H9 (cell line): ENCODE data around the gene LIMS2. TPM values are rescaled to one million over a fixed set of nuclear protein-coding genes. Genes with fewer than 3 reads are reported as not detected.

Experiments
- DNase-seq: peaks from one replicate; pipeline ENCODE4 v3.0.0-alpha.2; 2017
- H2AFZ ChIP-seq: one replicate; pipeline ENCODE4 v1.6.1; 2013; ENCODE audit warnings: mild to moderate bottlenecking, low read length, control low read depth, moderate library complexity
- H2AK5ac ChIP-seq: 2 replicates; pipeline ENCODE4 v1.6.1; 2013; ENCODE audit warnings: low read length, control low read depth, mixed read lengths; ENCODE audit not compliant: insufficient read length
- H2BK120ac ChIP-seq: one replicate; pipeline ENCODE4 v1.6.1; 2013; ENCODE audit warnings: low read depth, mild to moderate bottlenecking, low read length, control low read depth, inconsistent platforms; ENCODE audit not compliant: poor library complexity, severe bottlenecking
- H2BK12ac ChIP-seq: 2 replicates; pipeline ENCODE4 v1.6.1; 2013; ENCODE audit warnings: low read length, control low read depth, mixed read lengths, low read depth; ENCODE audit not compliant: insufficient read length
- H2BK15ac ChIP-seq: 2 replicates; pipeline ENCODE4 v1.6.1; 2013; ENCODE audit warnings: low read depth, low read length, control low read depth
- H2BK20ac ChIP-seq: one replicate; pipeline ENCODE4 v1.6.1; 2013; ENCODE audit warnings: low read depth, mild to moderate bottlenecking, low read length, control low read depth, inconsistent platforms; ENCODE audit not compliant: poor library complexity, severe bottlenecking
- H2BK5ac ChIP-seq: 2 replicates; pipeline ENCODE4 v1.6.1; 2013; ENCODE audit warnings: low read length, control low read depth, mixed read lengths; ENCODE audit not compliant: insufficient read length
- H3K14ac ChIP-seq: 2 replicates; pipeline ENCODE4 v1.6.1; 2013; ENCODE audit warnings: low read length, control low read depth; ENCODE audit not compliant: insufficient read depth
- H3K18ac ChIP-seq: 2 replicates; pipeline ENCODE4 v1.6.1; 2013; ENCODE audit warnings: low read depth, mild to moderate bottlenecking, mixed read lengths, low read length, control low read depth; ENCODE audit not compliant: insufficient read length
- H3K23ac ChIP-seq: 2 replicates; pipeline ENCODE4 v1.6.1; 2013; ENCODE audit warnings: low read length, control low read depth, mixed read lengths, low read depth; ENCODE audit not compliant: insufficient read length
- H3K23me2 ChIP-seq: 2 replicates; pipeline ENCODE4 v1.6.1; 2013; ENCODE audit warnings: low read depth, mild to moderate bottlenecking, mixed read lengths, low read length, control low read depth; ENCODE audit not compliant: insufficient read length, poor library complexity, severe bottlenecking
- H3K27ac ChIP-seq: 2 replicates; pipeline ENCODE4 v1.5.1; 2013; ENCODE audit warnings: low read length, control low read depth, mixed read lengths, low read depth; ENCODE audit not compliant: insufficient read length
- H3K27me3 ChIP-seq: 2 replicates; pipeline ENCODE4 v1.6.1; 2013; ENCODE audit warnings: low read length, control low read depth, inconsistent platforms; ENCODE audit not compliant: insufficient read depth
- H3K4ac ChIP-seq: 2 replicates; pipeline ENCODE4 v1.6.1; 2013; ENCODE audit warnings: low read depth, mild to moderate bottlenecking, control low read depth, inconsistent platforms, low read length, moderate library complexity
- H3K4me1 ChIP-seq: 2 replicates; pipeline ENCODE4 v1.6.1; 2013; ENCODE audit warnings: low read length, control low read depth, inconsistent platforms; ENCODE audit not compliant: insufficient read depth
- H3K4me2 ChIP-seq: 2 replicates; pipeline ENCODE4 v1.6.1; 2013; ENCODE audit warnings: low read length, control low read depth, mixed read lengths; ENCODE audit not compliant: insufficient read length, insufficient read depth
- H3K56ac ChIP-seq: 2 replicates; pipeline ENCODE4 v1.6.1; 2013; ENCODE audit warnings: low read depth, mild to moderate bottlenecking, mixed read lengths, low read length, control low read depth; ENCODE audit not compliant: insufficient read length
- H3K79me1 ChIP-seq: 2 replicates; pipeline ENCODE4 v1.6.1; 2013; ENCODE audit warnings: low read depth, mild to moderate bottlenecking, moderate library complexity, low read length, control low read depth, inconsistent platforms; ENCODE audit not compliant: insufficient read depth, poor library complexity, severe bottlenecking
- H3K79me2 ChIP-seq: 2 replicates; pipeline ENCODE4 v1.6.1; 2013; ENCODE audit warnings: low read length, control low read depth, inconsistent platforms; ENCODE audit not compliant: insufficient read depth
- H3K9ac ChIP-seq: 2 replicates; pipeline ENCODE4 v1.6.1; 2013; ENCODE audit warnings: low read length, control low read depth, mixed read lengths; ENCODE audit not compliant: insufficient read length; ENCODE audit errors: extremely low read depth
- H3K9me3 ChIP-seq: one replicate; pipeline ENCODE4 v1.6.1; 2013; ENCODE audit warnings: low read depth, low read length, inconsistent platforms; ENCODE audit not compliant: control insufficient read depth
- H3T11ph ChIP-seq: one replicate; pipeline ENCODE4 v1.6.1; 2013; ENCODE audit warnings: mild to moderate bottlenecking, low read length, control low read depth, inconsistent platforms
- H4K20me1 ChIP-seq: one replicate; pipeline ENCODE4 v1.6.1; 2013; ENCODE audit not compliant: control insufficient read depth, insufficient read length, insufficient read depth
- H4K5ac ChIP-seq: 2 replicates; pipeline ENCODE4 v1.6.1; 2013; ENCODE audit warnings: low read depth, mild to moderate bottlenecking, mixed read lengths, low read length, control low read depth; ENCODE audit not compliant: insufficient read length
- H4K8ac ChIP-seq: replicated peaks from 2 replicates; pipeline ENCODE4 v1.6.1; 2013; ENCODE audit warnings: low read length, control low read depth, mixed read lengths, low read depth; ENCODE audit not compliant: insufficient read length
- H4K91ac ChIP-seq: 2 replicates; pipeline ENCODE4 v1.6.1; 2013; ENCODE audit warnings: low read depth, mild to moderate bottlenecking, moderate library complexity, mixed read lengths, low read length, control low read depth; ENCODE audit not compliant: insufficient read length
- H3K27ac Mint-ChIP-seq, 3 experiments: 2 replicates in 2 of 3; 3 replicates in 1 of 3; pipeline ENCODE4 v1.8.0; 2020 to 2021; ENCODE audit warnings: mixed read lengths in 3 of 3, mild to moderate bottlenecking in 1 of 3, moderate library complexity in 1 of 3
- H3K27me3 Mint-ChIP-seq: 2 replicates; pipeline ENCODE4 v1.8.0; 2021; ENCODE audit warnings: low read depth, mild to moderate bottlenecking, moderate library complexity, mixed read lengths
- H3K36me3 Mint-ChIP-seq, 3 experiments: 2 replicates in 2 of 3; 3 replicates in 1 of 3; pipeline ENCODE4 v1.8.0; 2020 to 2021; ENCODE audit warnings: low read depth in 3 of 3, mixed read lengths in 3 of 3; ENCODE audit not compliant: insufficient read depth in 1 of 3
- H3K4me1 Mint-ChIP-seq, 2 experiments: 2 replicates each; pipeline ENCODE4 v1.8.0; 2020; ENCODE audit warnings: mixed read lengths in 2 of 2
- H3K4me3 Mint-ChIP-seq, 2 experiments: 2 replicates in 1 of 2; 3 replicates in 1 of 2; pipeline ENCODE4 v1.8.0; 2020 to 2021; ENCODE audit warnings: mild to moderate bottlenecking in 2 of 2, mixed read lengths in 2 of 2, moderate library complexity in 1 of 2
- H3K9me3 Mint-ChIP-seq, 2 experiments: 2 replicates in 1 of 2; 3 replicates in 1 of 2; pipeline ENCODE4 v1.8.0; 2020; ENCODE audit warnings: mild to moderate bottlenecking in 2 of 2, mixed read lengths in 2 of 2, moderate library complexity in 1 of 2
- WGBS: extraction: QIAGEN DNeasy Blood & Tissue Kit; methylation state at CpG from one replicate; pipeline ENCODE4 v1.1.7; 2013; ENCODE audit warnings: missing lambda C conversion rate, low lambda C conversion rate, mixed read lengths; ENCODE audit not compliant: insufficient read length; ENCODE audit errors: extremely low coverage; 5-methylcytosine and 5-hydroxymethylcytosine counted together
- total RNA-seq: library from RNA; stranded (reverse); gene quantifications from 2 replicates; pipeline ENCODE4 v1.2.1, GENCODE V29; 2021
- TF ChIP-seq, protein P1 (sequence below): fragments of 200-600 bp; sonication (generic); conservative IDR thresholded peaks from 3 replicates; pipeline ENCODE4 v1.8.0; 2021; ENCODE audit warnings: antibody characterized with exemption, mild to moderate bottlenecking

LIMS2 gene
- total RNA-seq, 1 experiment from 2014 or later, result 5.9 TPM

GRCh38 chr2:127619877-127620705 is 55.2 kb downstream of the LIMS2 start:
- DNase-seq, result peak; percentile 21
- Histone ChIP-seq H3K23ac (no peak overlapping the region), H2AFZ (no peak overlapping the region), H3K27ac (no peak overlapping the region), H4K91ac (no peak overlapping the region), H3K56ac (no peak overlapping the region), H3K14ac (no peak overlapping the region), H3K9me3 (no peaks in the 10 kb centered on the region), H2BK12ac (no peak overlapping the region), H4K8ac (no peak overlapping the region), H2BK5ac (no peak overlapping the region), H3K79me1 (no peaks in the 10 kb centered on the region), H3K79me2 (no peaks in the 10 kb centered on the region), H2BK20ac (no peak overlapping the region), H3K4me2 (no peak overlapping the region), H3K23me2 (no peaks in the 10 kb centered on the region), H3T11ph (no peak overlapping the region), H3K27me3 (no peaks in the 10 kb centered on the region), H3K4me1 (no peaks in the 10 kb centered on the region), H2BK15ac (no peak overlapping the region), H3K9ac (no peak overlapping the region), H2AK5ac (no peak overlapping the region), H3K18ac (no peak overlapping the region), H3K4ac (no peak overlapping the region), H4K5ac (no peak overlapping the region), H2BK120ac (no peak overlapping the region), H4K20me1 (no peaks in the 10 kb centered on the region)
- H3K4me3 Mint-ChIP-seq, result no peak overlapping the region
- H3K27ac Mint-ChIP-seq, result no peak overlapping the region; a peak in 1 of 7 replicates
- H3K4me1 Mint-ChIP-seq, result no peaks in the 10 kb centered on the region
- no peaks in the 10 kb centered on the region; a peak in 1 of 7 replicates for H3K36me3 Mint-ChIP-seq
- no peaks in the 10 kb centered on the region for H3K9me3 Mint-ChIP-seq
- no CpG with 5 or more reads among the region's 16 CpGs for WGBS
- peaks cover 7% of the 10 kb centered on the region for H3K27me3 Mint-ChIP-seq
- TF ChIP-seq, protein P1, sequence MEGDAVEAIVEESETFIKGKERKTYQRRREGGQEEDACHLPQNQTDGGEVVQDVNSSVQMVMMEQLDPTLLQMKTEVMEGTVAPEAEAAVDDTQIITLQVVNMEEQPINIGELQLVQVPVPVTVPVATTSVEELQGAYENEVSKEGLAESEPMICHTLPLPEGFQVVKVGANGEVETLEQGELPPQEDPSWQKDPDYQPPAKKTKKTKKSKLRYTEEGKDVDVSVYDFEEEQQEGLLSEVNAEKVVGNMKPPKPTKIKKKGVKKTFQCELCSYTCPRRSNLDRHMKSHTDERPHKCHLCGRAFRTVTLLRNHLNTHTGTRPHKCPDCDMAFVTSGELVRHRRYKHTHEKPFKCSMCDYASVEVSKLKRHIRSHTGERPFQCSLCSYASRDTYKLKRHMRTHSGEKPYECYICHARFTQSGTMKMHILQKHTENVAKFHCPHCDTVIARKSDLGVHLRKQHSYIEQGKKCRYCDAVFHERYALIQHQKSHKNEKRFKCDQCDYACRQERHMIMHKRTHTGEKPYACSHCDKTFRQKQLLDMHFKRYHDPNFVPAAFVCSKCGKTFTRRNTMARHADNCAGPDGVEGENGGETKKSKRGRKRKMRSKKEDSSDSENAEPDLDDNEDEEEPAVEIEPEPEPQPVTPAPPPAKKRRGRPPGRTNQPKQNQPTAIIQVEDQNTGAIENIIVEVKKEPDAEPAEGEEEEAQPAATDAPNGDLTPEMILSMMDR, result no peak
